Fibroblast of peridontal ligament (primary cell): ENCODE data around the gene PPFIA1.

ENCODE experiments used
- DNase-seq: peaks from one replicate; pipeline ENCODE4 v3.0.0-alpha.2; 2010; ENCODE audit errors: extremely low read depth

The PPFIA1 gene

DNA sequence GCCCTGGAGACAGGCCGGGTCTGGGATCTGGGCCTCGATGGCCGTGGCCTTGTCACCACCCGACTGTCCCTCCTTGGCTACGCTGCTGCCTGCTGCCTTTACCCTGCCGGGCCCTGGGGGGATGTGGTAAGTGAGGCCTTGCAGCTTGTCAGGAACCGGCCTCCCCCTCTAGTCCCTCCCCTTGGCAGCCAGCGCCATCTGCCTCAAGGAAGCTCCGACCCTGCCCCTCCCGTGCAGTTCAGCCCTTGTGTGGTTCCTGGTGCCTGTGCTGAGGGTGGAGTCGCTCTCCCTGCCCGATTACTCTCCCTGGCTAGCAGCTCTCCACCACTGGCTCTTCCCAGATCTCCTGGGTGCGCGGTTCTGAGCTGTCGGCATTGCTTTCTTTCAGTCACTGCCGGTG is 161.6 kb downstream of the PPFIA1 start:
- DNase-seq = no peak

DNA sequence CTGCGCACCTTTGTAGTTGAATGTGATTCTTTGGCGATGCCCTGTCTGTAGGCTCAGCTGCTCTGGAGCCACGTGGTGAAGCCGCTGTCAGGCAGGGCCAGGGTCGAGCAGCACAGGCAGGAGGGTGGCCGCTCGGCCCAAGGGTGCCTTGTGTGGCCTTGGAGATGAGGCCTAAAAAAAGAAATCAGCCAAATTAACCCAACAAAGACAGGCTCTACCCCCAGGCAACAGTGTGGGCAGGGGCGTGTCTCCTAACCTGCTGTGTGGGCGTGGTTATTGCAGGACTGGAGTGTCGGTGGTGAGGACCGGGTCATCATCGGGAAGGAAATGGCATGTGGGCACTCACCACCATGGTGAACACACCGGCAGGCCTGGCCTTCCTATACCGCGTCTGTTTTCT is 162.1 kb downstream of the PPFIA1 start:
- DNase-seq = no peak

DNA sequence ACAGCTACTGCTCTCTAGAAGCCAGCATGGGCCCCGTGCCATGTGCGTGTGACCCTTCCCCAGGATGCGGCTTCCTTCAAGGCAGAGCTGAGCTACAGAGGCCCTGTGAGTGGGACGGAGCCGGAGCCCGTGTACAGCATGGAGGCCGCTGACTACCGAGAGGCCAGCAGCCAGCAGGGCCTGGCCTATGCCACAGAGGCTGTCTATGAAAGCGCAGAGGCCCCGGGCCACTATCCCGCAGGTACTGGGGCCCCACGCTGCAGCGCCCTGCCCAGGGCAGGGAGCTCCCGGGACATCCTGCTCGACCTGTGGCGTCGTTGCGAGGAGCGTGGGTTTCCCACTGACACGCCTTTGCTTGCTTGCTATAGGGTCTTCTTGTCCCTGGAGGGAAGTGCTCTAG is 162.5 kb downstream of the PPFIA1 start:
- no peak for DNase-seq

DNA sequence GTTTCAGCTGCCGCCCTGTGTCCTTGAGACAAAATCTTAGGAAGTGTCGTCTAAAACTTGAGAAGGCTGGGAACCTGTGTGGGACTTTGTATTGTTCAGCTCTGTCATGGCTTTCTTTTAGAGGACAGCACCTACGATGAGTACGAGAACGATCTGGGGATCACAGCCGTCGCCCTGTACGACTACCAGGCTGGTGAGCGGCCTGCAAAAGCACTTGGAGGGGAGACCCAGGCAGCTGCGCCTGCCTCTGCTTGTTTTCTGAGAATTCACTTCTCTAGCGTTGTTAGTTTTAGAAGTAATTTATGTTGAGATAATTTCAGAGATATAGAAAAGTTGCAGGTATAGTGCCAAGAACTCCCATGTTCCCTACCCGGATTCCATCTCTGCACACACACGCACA is 163.0 kb downstream of the PPFIA1 start:
- no peak for DNase-seq
